GM12864 (cell line): ENCODE measurements around the gene SNED1.

Source experiments
- DNase-seq: peaks from one replicate; pipeline ENCODE4 v3.0.0-alpha.2; 2011; ENCODE audit warnings: low read depth
- H3K4me3 ChIP-seq: 2 replicates; pipeline ENCODE4 v1.5.1; 2011; ENCODE audit warnings: mild to moderate bottlenecking, low read depth, low read length, control low read depth
- CTCF ChIP-seq: IDR thresholded peaks from 2 replicates; pipeline ENCODE4 v1.5.1; 2011; ENCODE audit warnings: low read depth, mild to moderate bottlenecking, moderate library complexity, low read length, control low read depth, inconsistent platforms; ENCODE audit errors: missing control alignments

SNED1 gene

GRCh38 chr2:241000831-241001321 lies 2.5 kb downstream of the SNED1 start:
- TF ChIP-seq CTCF: no peak
- DNase-seq: no peak
- H3K4me3 ChIP-seq: no peak overlapping the region

- DNase-seq: no peak
- no peak for TF ChIP-seq CTCF
- H3K4me3 ChIP-seq: no peak overlapping the region
Observed at GRCh38 chr2:241001413-241002274, 3.2 kb downstream of the SNED1 start.

GRCh38 chr2:241002275-241003046 lies 4.0 kb downstream of the SNED1 start:
- DNase-seq: no peak
- no peak overlapping the region for H3K4me3 ChIP-seq
- no peak for TF ChIP-seq CTCF

- H3K4me3 ChIP-seq: no peak overlapping the region
- DNase-seq: no peak
- no peak for TF ChIP-seq CTCF
Observed at GRCh38 chr2:241003047-241003360, 4.6 kb downstream of the SNED1 start.

GRCh38 chr2:241003369-241003768 lies 5.0 kb downstream of the SNED1 start:
- no peak for TF ChIP-seq CTCF
- DNase-seq: no peak
- no peak overlapping the region for H3K4me3 ChIP-seq

GRCh38 chr2:241003830-241004564 lies 5.6 kb downstream of the SNED1 start:
- DNase-seq: no peak
- H3K4me3 ChIP-seq: no peak overlapping the region
- no peak for TF ChIP-seq CTCF
